Measurements from ENCODE around the gene CHN1. TPM values are rescaled to one million over a fixed set of nuclear protein-coding genes. Genes with fewer than 3 reads are reported as not detected.

Gene CHN1
- total RNA-seq, 5 donors from 2014 or later (not counting 1 experiment from before 2014, with no cell fraction given): 1.4 to 3.2 (median 3.0) TPM

- H3K27me3 ChIP-seq (replicated peaks in 1 of 2; ENCODE audit: control insufficient read depth in 2 of 2, extremely low read depth in 1 of 2, insufficient read depth in 2 of 2, low read length in 1 of 2): no peaks in the 10 kb centered on the region
- peaks cover 0 to 4% of the 10 kb centered on the region in 2 donors for H3K27me3 Mint-ChIP-seq
- H3K27ac Mint-ChIP-seq: no peak overlapping the region
- H3K4me1 Mint-ChIP-seq: no peaks in the 10 kb centered on the region
- DNase-seq (peak in 1 of 35 experiments; percentile 5), ATAC-seq (replicated peaks in 1 of 4) (no peak)
- H3K4me3 Mint-ChIP-seq: no peak overlapping the region
- no peaks in the 10 kb centered on the region for H3K9me3 ChIP-seq
- no peak overlapping the region for H3K27ac ChIP-seq (ENCODE audit: low read length)
- CTCF ChIA-PET: no interaction called here
- H3K4me1 ChIP-seq (ENCODE audit: control insufficient read depth in 1 of 2, extremely low read depth in 1 of 2, insufficient read depth in 2 of 2, low read length in 2 of 2): no peaks in the 10 kb centered on the region
- no peaks in the 10 kb centered on the region for H3K36me3 Mint-ChIP-seq
- H3K9me3 Mint-ChIP-seq: no peaks in the 10 kb centered on the region
- POLR2A ChIA-PET: interaction anchor here in 1 of 2 donors (0.7 kb wide), 1 partner anchor 449 kb away, joined by 4 read pairs; no protein-coding TSS in a partner anchor
- no CpG with 5 or more reads among the region's 4 CpGs for WGBS (ENCODE audit: insufficient coverage)
- H3K36me3 ChIP-seq (ENCODE audit: control insufficient read depth in 2 of 2, extremely low read depth in 1 of 2, insufficient read depth in 1 of 2, low read length in 1 of 2): no peaks in the 10 kb centered on the region
- no peak overlapping the region for H3K4me3 ChIP-seq (ENCODE audit: control insufficient read depth in 1 of 2, extremely low read depth in 1 of 2, low read length in 1 of 2)
Observed at GRCh38 chr2:174878537-174879147, 126.5 kb downstream of the CHN1 start.

GRCh38 chr2:174877751-174878150, 127.4 kb downstream of the CHN1 start:
- H3K27me3 Mint-ChIP-seq: peaks cover 0 to 4% of the 10 kb centered on the region in 2 donors
- H3K4me1 ChIP-seq (ENCODE audit: control insufficient read depth in 1 of 2, extremely low read depth in 1 of 2, insufficient read depth in 2 of 2, low read length in 2 of 2): no peaks in the 10 kb centered on the region
- no peaks in the 10 kb centered on the region for H3K9me3 Mint-ChIP-seq
- ATAC-seq (replicated peaks in 1 of 4) (no peak), DNase-seq (no peak)
- 93% methylated on average over 2 of the region's 5 CpGs for WGBS (ENCODE audit: insufficient coverage)
- H3K27me3 ChIP-seq (replicated peaks in 1 of 2; ENCODE audit: control insufficient read depth in 2 of 2, extremely low read depth in 1 of 2, insufficient read depth in 2 of 2, low read length in 1 of 2): no peaks in the 10 kb centered on the region
- H3K36me3 ChIP-seq (ENCODE audit: control insufficient read depth in 2 of 2, extremely low read depth in 1 of 2, insufficient read depth in 1 of 2, low read length in 1 of 2): no peaks in the 10 kb centered on the region
- CTCF ChIA-PET: interaction anchor here in 1 of 2 donors (1.2 kb wide), 1 partner anchor 129 kb away, joined by 6 read pairs; no protein-coding TSS in a partner anchor
- no peak overlapping the region for H3K27ac Mint-ChIP-seq
- H3K4me3 Mint-ChIP-seq: no peak overlapping the region
- no peak overlapping the region for H3K4me3 ChIP-seq (ENCODE audit: control insufficient read depth in 1 of 2, extremely low read depth in 1 of 2, low read length in 1 of 2)
- POLR2A ChIA-PET: interaction anchor here in 1 of 2 donors (0.7 kb wide), 1 partner anchor 450 kb away, joined by 4 read pairs; no protein-coding TSS in a partner anchor
- H3K27ac ChIP-seq (ENCODE audit: low read length): no peak overlapping the region
- no peaks in the 10 kb centered on the region for H3K4me1 Mint-ChIP-seq
- H3K36me3 Mint-ChIP-seq: no peaks in the 10 kb centered on the region
- no peaks in the 10 kb centered on the region for H3K9me3 ChIP-seq

- ATAC-seq (replicated peaks in 1 of 4) (no peak), DNase-seq (no peak)
- H3K36me3 Mint-ChIP-seq: no peaks in the 10 kb centered on the region
- H3K4me1 Mint-ChIP-seq: no peaks in the 10 kb centered on the region
- no CpG with 5 or more reads among the region's 1 CpG for WGBS (ENCODE audit: insufficient coverage)
- CTCF ChIA-PET: interaction anchor here in 1 of 2 donors (1.2 kb wide), 1 partner anchor 128 kb away, joined by 6 read pairs; no protein-coding TSS in a partner anchor
- H3K27ac Mint-ChIP-seq: no peak overlapping the region
- no peaks in the 10 kb centered on the region for H3K9me3 ChIP-seq
- H3K27me3 Mint-ChIP-seq: peaks cover 0 to 4% of the 10 kb centered on the region in 2 donors
- H3K9me3 Mint-ChIP-seq: no peaks in the 10 kb centered on the region
- H3K36me3 ChIP-seq (ENCODE audit: control insufficient read depth in 2 of 2, extremely low read depth in 1 of 2, insufficient read depth in 1 of 2, low read length in 1 of 2): no peaks in the 10 kb centered on the region
- no peak overlapping the region for H3K4me3 Mint-ChIP-seq
- H3K27ac ChIP-seq (ENCODE audit: low read length): no peak overlapping the region
- H3K4me1 ChIP-seq (ENCODE audit: control insufficient read depth in 1 of 2, extremely low read depth in 1 of 2, insufficient read depth in 2 of 2, low read length in 2 of 2): no peaks in the 10 kb centered on the region
- POLR2A ChIA-PET: no interaction called here
- H3K27me3 ChIP-seq (replicated peaks in 1 of 2; ENCODE audit: control insufficient read depth in 2 of 2, extremely low read depth in 1 of 2, insufficient read depth in 2 of 2, low read length in 1 of 2): no peaks in the 10 kb centered on the region
- no peak overlapping the region for H3K4me3 ChIP-seq (ENCODE audit: control insufficient read depth in 1 of 2, extremely low read depth in 1 of 2, low read length in 1 of 2)
Observed at GRCh38 chr2:174877301-174877700, 127.9 kb downstream of the CHN1 start.

- ChIA-PET CTCF (no interaction called here), POLR2A (interaction anchor here in 1 of 2 donors (0.6 kb wide), 1 partner anchor 96 kb away, joined by 3 read pairs; no protein-coding TSS in a partner anchor)
- H3K36me3 ChIP-seq (ENCODE audit: control insufficient read depth in 2 of 2, extremely low read depth in 1 of 2, insufficient read depth in 1 of 2, low read length in 1 of 2): no peaks in the 10 kb centered on the region
- DNase-seq: no peak
- Mint-ChIP-seq H3K4me3 (no peak overlapping the region), H3K4me1 (no peaks in the 10 kb centered on the region), H3K27me3 (peaks cover 0 to 4% of the 10 kb centered on the region in 2 donors), H3K27ac (no peak overlapping the region), H3K36me3 (no peaks in the 10 kb centered on the region), H3K9me3 (no peaks in the 10 kb centered on the region)
- H3K4me3 ChIP-seq (ENCODE audit: control insufficient read depth in 1 of 2, extremely low read depth in 1 of 2, low read length in 1 of 2): no peak overlapping the region
- H3K4me1 ChIP-seq (ENCODE audit: control insufficient read depth in 1 of 2, extremely low read depth in 1 of 2, insufficient read depth in 2 of 2, low read length in 2 of 2): no peaks in the 10 kb centered on the region
- no peak overlapping the region for H3K27ac ChIP-seq (ENCODE audit: low read length)
- no peaks in the 10 kb centered on the region for H3K9me3 ChIP-seq
- no peak for ATAC-seq (replicated peaks in 1 of 4)
- H3K27me3 ChIP-seq (replicated peaks in 1 of 2; ENCODE audit: control insufficient read depth in 2 of 2, extremely low read depth in 1 of 2, insufficient read depth in 2 of 2, low read length in 1 of 2): no peaks in the 10 kb centered on the region
- no CpG with 5 or more reads among the region's 1 CpG for WGBS (ENCODE audit: insufficient coverage)
Observed at GRCh38 chr2:174874085-174874484, 131.1 kb downstream of the CHN1 start.

GRCh38 chr2:174873471-174873870, 131.7 kb downstream of the CHN1 start:
- no peak overlapping the region for H3K4me3 Mint-ChIP-seq
- H3K9me3 Mint-ChIP-seq: no peaks in the 10 kb centered on the region
- no peak for ATAC-seq (replicated peaks in 1 of 4)
- Histone ChIP-seq H3K36me3 (ENCODE audit: control insufficient read depth in 2 of 2, extremely low read depth in 1 of 2, insufficient read depth in 1 of 2, low read length in 1 of 2) (no peaks in the 10 kb centered on the region), H3K4me3 (ENCODE audit: control insufficient read depth in 1 of 2, extremely low read depth in 1 of 2, low read length in 1 of 2) (no peak overlapping the region), H3K4me1 (ENCODE audit: control insufficient read depth in 1 of 2, extremely low read depth in 1 of 2, insufficient read depth in 2 of 2, low read length in 2 of 2) (no peaks in the 10 kb centered on the region), H3K27me3 (replicated peaks in 1 of 2; ENCODE audit: control insufficient read depth in 2 of 2, extremely low read depth in 1 of 2, insufficient read depth in 2 of 2, low read length in 1 of 2) (no peaks in the 10 kb centered on the region), H3K9me3 (no peaks in the 10 kb centered on the region), H3K27ac (ENCODE audit: low read length) (no peak overlapping the region)
- DNase-seq: no peak
- peaks cover 0 to 4% of the 10 kb centered on the region in 2 donors for H3K27me3 Mint-ChIP-seq
- no peaks in the 10 kb centered on the region for H3K36me3 Mint-ChIP-seq
- H3K4me1 Mint-ChIP-seq: no peaks in the 10 kb centered on the region
- no peak overlapping the region for H3K27ac Mint-ChIP-seq
- ChIA-PET CTCF (no interaction called here), POLR2A (interaction anchor here in 1 of 2 donors (0.7 kb wide), 1 partner anchor 371 kb away, joined by 3 read pairs; no protein-coding TSS in a partner anchor)

- H3K27ac ChIP-seq (ENCODE audit: low read length): no peak overlapping the region
- H3K27me3 Mint-ChIP-seq: peaks cover 0 to 2% of the 10 kb centered on the region in 2 donors
- H3K4me1 Mint-ChIP-seq: no peaks in the 10 kb centered on the region
- ATAC-seq (replicated peaks in 1 of 4): no peak
- WGBS (ENCODE audit: insufficient coverage): no CpG with 5 or more reads among the region's 1 CpG
- DNase-seq: no peak
- H3K9me3 ChIP-seq: no peaks in the 10 kb centered on the region
- H3K4me1 ChIP-seq (ENCODE audit: control insufficient read depth in 1 of 2, extremely low read depth in 1 of 2, insufficient read depth in 2 of 2, low read length in 2 of 2): no peaks in the 10 kb centered on the region
- ChIA-PET POLR2A (no interaction called here), CTCF (no interaction called here)
- H3K9me3 Mint-ChIP-seq: no peaks in the 10 kb centered on the region
- H3K4me3 ChIP-seq (ENCODE audit: control insufficient read depth in 1 of 2, extremely low read depth in 1 of 2, low read length in 1 of 2): no peak overlapping the region
- H3K36me3 Mint-ChIP-seq: no peaks in the 10 kb centered on the region
- no peak overlapping the region for H3K4me3 Mint-ChIP-seq
- no peaks in the 10 kb centered on the region for H3K36me3 ChIP-seq (ENCODE audit: control insufficient read depth in 2 of 2, extremely low read depth in 1 of 2, insufficient read depth in 1 of 2, low read length in 1 of 2)
- H3K27me3 ChIP-seq (replicated peaks in 1 of 2; ENCODE audit: control insufficient read depth in 2 of 2, extremely low read depth in 1 of 2, insufficient read depth in 2 of 2, low read length in 1 of 2): no peaks in the 10 kb centered on the region
- H3K27ac Mint-ChIP-seq: no peak overlapping the region
Observed at GRCh38 chr2:174870787-174871186, 134.4 kb downstream of the CHN1 start.
